Neural crest cell (in vitro differentiated cells): Measurements from ENCODE around the gene NME5. TPM values are rescaled to one million over a fixed set of nuclear protein-coding genes. Genes with fewer than 3 reads are reported as not detected.

Source experiments
- DNase-seq: peaks from one replicate; pipeline ENCODE4 v3.0.0; 2021; ENCODE audit warnings: low read depth, mixed read lengths, low spot score
- H3K27ac Mint-ChIP-seq: one replicate; pipeline ENCODE4 v1.8.0; 2021; ENCODE audit warnings: mild to moderate bottlenecking, mixed read lengths; ENCODE audit not compliant: unreplicated experiment
- H3K27me3 Mint-ChIP-seq: 2 replicates; pipeline ENCODE4 v1.8.0; 2021; ENCODE audit warnings: low read depth, mild to moderate bottlenecking, mixed read lengths
- H3K36me3 Mint-ChIP-seq: 2 replicates; pipeline ENCODE4 v1.8.0; 2021; ENCODE audit warnings: low read depth, mild to moderate bottlenecking, mixed read lengths
- H3K4me1 Mint-ChIP-seq: 2 replicates; pipeline ENCODE4 v1.8.0; 2021; ENCODE audit warnings: mixed read lengths
- H3K4me3 Mint-ChIP-seq: one replicate; pipeline ENCODE4 v1.8.0; 2021; ENCODE audit warnings: mild to moderate bottlenecking, mixed read lengths
- H3K9me3 Mint-ChIP-seq: 2 replicates; pipeline ENCODE4 v1.8.0; 2021; ENCODE audit warnings: mixed read lengths
- CTCF ChIP-seq: fragments of 200-600 bp; sonication (generic); conservative IDR thresholded peaks from 2 replicates; pipeline ENCODE4 v1.5.0; 2021; ENCODE audit warnings: antibody characterized with exemption, mild to moderate bottlenecking
- total RNA-seq: library from RNA; stranded (reverse); gene quantifications from 2 replicates; pipeline ENCODE4 v1.2.1, GENCODE V29; 2021

Gene NME5
- total RNA-seq, 1 donor from 2014 or later, result 6.3 TPM

GRCh38 chr5:138132543-138132942 lies 6.7 kb downstream of the NME5 start:
- TF ChIP-seq CTCF, result no peak
- Mint-ChIP-seq H3K27me3 (no peaks in the 10 kb centered on the region), H3K27ac (no peak overlapping the region), H3K4me1 (no peaks in the 10 kb centered on the region), H3K9me3 (no peaks in the 10 kb centered on the region), H3K4me3 (no peak overlapping the region), H3K36me3 (no peaks in the 10 kb centered on the region)
- DNase-seq, result no peak

GRCh38 chr5:138129347-138129746 lies 9.9 kb downstream of the NME5 start:
- Mint-ChIP-seq H3K4me1 (no peaks in the 10 kb centered on the region), H3K9me3 (no peaks in the 10 kb centered on the region), H3K4me3 (no peak overlapping the region), H3K27ac (no peak overlapping the region), H3K27me3 (no peaks in the 10 kb centered on the region), H3K36me3 (no peaks in the 10 kb centered on the region)
- DNase-seq, result no peak
- TF ChIP-seq CTCF, result no peak

GRCh38 chr5:138128334-138128733 lies 10.9 kb downstream of the NME5 start:
- no peaks in the 10 kb centered on the region for H3K36me3 Mint-ChIP-seq
- H3K4me1 Mint-ChIP-seq, result no peaks in the 10 kb centered on the region
- no peak overlapping the region for H3K27ac Mint-ChIP-seq
- no peaks in the 10 kb centered on the region for H3K9me3 Mint-ChIP-seq
- TF ChIP-seq CTCF, result no peak
- no peak for DNase-seq
- H3K27me3 Mint-ChIP-seq, result no peaks in the 10 kb centered on the region
- no peak overlapping the region for H3K4me3 Mint-ChIP-seq

- H3K36me3 Mint-ChIP-seq, result no peaks in the 10 kb centered on the region
- no peak for TF ChIP-seq CTCF
- H3K4me3 Mint-ChIP-seq, result no peak overlapping the region
- peaks cover 7% of the 10 kb centered on the region for H3K4me1 Mint-ChIP-seq
- no peak overlapping the region for H3K27ac Mint-ChIP-seq
- H3K27me3 Mint-ChIP-seq, result peaks cover 5% of the 10 kb centered on the region
- no peaks in the 10 kb centered on the region for H3K9me3 Mint-ChIP-seq
- no peak for DNase-seq
Observed at GRCh38 chr5:138115254-138115653, 24.0 kb downstream of the NME5 start.

GRCh38 chr5:138111937-138112336 lies 27.3 kb downstream of the NME5 start:
- Mint-ChIP-seq H3K36me3 (no peaks in the 10 kb centered on the region), H3K9me3 (no peaks in the 10 kb centered on the region), H3K27me3 (peaks cover 7% of the 10 kb centered on the region), H3K4me1 (peaks cover 11% of the 10 kb centered on the region), H3K4me3 (no peak overlapping the region), H3K27ac (no peak overlapping the region)
- no peak for DNase-seq
- no peak for TF ChIP-seq CTCF

GRCh38 chr5:138111181-138111580 lies 28.0 kb downstream of the NME5 start:
- TF ChIP-seq CTCF, result no peak
- no peak overlapping the region for H3K27ac Mint-ChIP-seq
- peaks cover 11% of the 10 kb centered on the region for H3K4me1 Mint-ChIP-seq
- H3K9me3 Mint-ChIP-seq, result no peaks in the 10 kb centered on the region
- no peak overlapping the region for H3K4me3 Mint-ChIP-seq
- peaks cover 7% of the 10 kb centered on the region for H3K27me3 Mint-ChIP-seq
- no peaks in the 10 kb centered on the region for H3K36me3 Mint-ChIP-seq
- no peak for DNase-seq
